IPS DF 19.7 (cell line): ENCODE results near the gene CRABP2.

ENCODE experiments used
- DNase-seq: peaks from one replicate; pipeline ENCODE4 v3.0.0-alpha.2; 2013; ENCODE audit warnings: low read depth, low spot score

Gene CRABP2

DNA sequence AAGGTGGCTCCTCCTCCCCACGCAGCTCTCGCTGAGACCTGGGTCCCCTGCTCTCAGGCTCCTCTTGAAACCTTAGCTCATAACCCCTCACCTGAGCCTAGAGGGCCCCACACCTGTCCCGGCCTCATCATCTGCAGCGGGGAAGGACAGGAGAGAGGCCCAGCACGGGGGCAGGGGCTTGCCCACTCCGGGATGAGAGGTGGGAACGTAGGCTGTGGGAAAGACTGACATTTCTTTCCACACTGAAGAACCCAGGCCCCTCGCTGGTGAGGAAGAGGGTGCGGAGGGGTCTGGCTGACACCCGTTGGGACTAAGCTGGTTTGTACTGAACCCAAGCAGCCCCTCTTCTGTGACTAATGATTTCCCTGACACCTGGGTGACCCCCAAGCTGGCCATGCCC, 14.2 kb downstream of the CRABP2 start:
- DNase-seq = no peak

DNA sequence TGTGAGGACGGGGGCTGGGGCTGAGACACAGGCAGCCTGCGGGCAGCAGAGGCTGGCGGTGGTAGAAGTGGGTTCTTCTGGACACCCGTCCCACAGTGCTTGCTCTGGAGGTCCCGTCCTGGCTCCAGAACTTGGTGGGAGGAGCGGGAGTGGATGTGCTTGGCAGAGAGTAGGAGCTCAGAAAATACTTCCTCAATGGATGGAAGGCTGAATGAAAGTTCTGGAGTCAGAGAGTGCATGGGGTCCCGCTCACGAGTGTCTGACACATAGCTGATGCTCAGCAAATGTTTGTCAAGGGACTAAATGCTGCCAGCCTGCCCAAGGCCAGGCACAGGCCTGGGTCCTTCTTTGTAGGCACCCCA, 14.7 kb downstream of the CRABP2 start:
- no peak for DNase-seq

DNA sequence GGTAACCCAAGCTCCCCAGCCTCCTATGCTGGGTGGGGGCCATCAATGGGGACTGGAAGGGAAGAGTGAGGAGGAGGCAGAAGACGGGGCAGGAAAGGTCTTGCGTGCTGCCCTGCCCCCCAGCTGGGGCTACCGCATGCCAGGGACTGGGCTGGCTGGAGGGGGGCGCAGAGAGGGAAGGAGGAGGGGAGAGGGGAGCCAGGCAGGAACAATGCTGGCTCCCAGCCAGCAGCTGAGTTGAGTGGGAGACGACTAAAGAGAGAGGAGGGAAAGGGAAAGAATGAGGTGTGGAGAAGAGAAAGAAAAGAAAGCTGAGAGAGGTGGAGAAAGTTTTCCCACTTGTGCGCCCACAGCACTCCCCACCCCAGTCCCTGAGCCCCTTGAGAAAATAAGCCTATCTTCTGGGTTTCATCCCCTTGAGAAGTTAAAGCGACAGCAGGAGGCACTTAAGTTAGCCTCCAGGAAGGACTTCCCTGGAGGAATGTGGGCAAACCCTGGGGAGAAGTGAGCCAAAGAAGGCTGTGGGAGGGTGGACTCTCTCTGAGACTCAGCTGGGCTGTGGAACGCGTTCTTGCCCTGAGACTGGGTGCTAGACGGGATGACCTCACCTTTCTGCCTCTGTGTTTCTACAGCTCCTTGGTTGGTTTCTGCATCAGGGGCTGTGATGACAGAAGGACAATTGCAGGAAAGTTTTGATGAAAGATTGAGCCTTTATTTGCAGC, 15.3 kb downstream of the CRABP2 start:
- no peak for DNase-seq

DNA sequence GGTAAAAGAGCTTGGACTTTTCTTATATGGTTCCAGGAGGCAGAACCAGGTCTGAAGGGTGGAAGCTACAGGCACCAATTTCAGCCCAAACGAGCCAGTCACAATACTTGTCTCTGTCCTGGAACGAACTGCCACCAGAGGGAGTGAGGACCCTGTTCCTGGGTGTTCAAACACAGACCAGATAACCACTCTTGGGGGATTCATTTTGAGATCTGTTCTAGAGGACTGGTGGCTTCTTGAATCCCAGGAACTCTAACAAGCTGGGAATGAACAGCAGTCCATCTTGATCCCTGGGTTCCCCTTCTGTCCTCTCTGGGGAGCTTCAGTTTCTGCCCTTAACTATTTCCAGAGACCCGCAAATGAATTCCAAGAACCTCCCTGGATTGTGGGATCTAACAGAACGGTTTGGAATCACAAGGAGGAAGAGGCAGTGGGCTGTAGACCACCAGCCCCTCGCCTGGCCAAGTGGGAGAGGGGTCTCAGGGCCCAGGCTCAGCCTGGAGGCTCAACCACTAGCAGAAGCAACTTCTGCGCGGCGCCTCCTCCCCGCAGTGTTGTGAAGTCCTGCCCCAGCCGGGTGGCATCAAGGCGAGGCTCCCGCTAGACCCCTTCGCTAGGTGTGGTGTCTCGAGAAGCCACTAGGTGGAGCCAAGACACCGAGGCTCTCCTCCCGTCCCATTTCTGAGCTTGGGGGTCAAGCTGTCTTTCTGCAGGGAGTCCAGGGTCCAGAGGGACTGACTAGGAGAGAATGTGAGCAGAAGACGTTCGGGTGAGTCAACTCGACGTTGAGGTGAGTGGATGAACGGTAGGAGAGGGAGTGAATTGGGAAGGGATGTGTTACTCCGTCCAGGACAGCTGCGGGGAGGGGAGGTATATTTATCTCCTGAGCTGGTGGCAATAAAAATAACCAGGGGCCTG, 16.1 kb downstream of the CRABP2 start:
- DNase-seq = no peak

DNA sequence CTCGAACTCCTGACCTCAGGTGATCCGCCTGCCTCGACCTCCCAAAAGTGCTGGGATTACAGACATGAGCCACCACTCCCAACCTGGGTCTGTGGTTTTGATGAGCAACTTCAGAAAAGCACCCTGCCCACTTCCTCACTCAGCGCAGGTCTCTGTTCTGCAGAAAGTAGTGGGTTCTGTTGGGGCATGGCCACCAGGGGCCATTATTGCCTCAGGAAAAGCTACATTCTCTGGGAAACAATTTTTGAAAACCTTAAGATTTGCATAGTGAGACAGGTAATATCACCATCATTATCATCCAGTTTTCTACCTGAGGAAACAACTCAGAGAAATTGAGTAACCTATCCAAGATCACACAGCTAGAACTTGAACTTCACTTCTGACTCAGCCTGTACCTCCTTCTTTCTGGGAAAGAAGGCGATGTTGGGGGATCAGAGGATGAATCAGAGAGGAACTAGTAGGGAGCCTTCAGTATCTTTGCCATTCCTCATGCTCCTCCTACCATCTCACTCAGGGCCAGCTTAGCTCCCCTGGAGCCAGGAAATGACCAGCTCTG, 21.1 kb downstream of the CRABP2 start:
- DNase-seq = no peak

DNA sequence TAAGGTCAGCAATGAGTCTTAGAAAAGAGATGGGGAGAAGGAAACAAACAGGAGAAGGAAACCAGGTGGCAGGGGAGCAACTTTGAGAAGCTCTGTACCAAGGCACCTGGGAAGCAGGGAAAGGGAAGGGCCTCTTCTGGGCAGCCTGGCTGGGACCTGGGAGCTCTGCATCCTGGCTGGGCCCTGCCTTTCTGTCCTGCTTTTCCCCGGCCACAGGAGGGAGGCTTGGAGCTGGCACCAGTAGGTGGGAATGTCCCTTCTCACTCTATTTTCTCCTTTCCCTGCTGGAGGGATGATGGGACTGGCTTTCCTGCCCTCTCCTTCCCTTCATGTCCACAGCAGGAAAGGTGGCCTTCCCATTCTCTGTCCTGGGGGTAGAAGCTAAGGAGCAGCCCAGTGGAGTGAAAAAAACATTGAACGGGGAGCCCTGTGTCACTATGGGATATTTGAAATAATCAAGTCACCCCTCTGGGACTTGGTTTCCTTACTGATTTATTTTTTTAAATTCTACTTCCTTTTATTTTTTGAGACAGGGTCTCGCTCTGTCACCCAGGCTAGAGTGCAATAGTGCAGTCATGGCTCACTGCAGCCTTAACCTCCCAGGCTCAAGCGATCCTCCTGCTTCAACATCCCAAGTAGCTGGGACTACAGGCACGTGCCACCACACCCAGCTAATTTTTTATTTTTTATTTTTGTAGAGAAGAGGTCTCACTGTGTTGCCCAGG, 23.1 kb downstream of the CRABP2 start:
- no peak for DNase-seq

DNA sequence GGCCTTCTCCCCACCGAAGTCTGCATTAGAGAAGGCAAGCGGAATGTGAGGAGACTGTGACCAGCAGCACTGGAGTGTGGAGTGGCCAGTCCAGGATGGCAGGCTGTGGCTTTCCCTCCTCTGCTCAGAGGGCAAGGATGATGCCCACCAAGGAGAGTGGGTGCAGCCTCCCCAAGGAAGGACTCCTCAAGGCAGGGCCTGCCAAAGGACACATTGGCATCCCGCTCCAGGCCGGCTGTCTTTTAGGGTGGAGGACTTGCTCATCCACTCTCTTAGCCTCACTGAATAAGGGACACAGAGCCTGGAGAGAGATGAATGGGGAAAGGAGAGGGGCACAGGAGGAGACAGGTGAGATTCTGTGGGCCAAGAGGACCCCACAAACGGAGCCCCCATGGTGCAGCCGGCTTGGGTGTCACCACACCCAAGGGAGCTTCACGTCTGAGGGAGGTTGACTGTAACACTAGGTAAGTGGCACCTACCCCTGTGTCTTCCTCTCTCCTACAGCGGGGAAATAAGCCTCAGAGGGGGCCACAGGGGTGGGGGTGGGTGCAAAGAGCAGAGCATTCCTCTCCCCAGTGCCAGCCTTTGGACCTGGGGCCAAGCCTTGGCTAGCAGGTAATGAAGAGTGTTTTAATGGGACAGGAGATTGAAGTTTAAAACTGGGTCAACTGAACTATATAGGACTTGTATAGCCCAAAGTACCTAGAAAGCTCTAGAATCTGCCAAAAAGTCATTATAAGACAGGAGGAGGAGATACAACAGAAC, 24.0 kb downstream of the CRABP2 start:
- no peak for DNase-seq

DNA sequence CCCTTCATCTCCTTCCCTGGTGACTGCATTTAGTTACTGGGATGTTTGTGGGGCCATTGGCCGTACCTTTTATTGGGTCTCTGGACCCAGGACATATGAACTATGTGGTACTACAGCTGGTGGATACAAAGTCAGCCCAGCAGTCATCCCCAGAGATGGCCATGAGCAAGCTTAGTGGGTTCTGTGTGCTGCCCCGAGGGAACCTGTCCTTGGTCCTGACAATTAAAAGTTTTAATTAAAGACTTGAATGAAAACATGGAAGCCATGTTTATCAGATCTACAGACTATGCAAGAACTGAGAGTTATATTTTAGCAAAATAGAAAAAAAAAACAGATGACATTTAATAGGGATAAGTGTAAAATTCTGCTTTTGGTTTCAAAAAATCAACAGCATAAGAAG, 25.3 kb downstream of the CRABP2 start:
- no peak for DNase-seq

DNA sequence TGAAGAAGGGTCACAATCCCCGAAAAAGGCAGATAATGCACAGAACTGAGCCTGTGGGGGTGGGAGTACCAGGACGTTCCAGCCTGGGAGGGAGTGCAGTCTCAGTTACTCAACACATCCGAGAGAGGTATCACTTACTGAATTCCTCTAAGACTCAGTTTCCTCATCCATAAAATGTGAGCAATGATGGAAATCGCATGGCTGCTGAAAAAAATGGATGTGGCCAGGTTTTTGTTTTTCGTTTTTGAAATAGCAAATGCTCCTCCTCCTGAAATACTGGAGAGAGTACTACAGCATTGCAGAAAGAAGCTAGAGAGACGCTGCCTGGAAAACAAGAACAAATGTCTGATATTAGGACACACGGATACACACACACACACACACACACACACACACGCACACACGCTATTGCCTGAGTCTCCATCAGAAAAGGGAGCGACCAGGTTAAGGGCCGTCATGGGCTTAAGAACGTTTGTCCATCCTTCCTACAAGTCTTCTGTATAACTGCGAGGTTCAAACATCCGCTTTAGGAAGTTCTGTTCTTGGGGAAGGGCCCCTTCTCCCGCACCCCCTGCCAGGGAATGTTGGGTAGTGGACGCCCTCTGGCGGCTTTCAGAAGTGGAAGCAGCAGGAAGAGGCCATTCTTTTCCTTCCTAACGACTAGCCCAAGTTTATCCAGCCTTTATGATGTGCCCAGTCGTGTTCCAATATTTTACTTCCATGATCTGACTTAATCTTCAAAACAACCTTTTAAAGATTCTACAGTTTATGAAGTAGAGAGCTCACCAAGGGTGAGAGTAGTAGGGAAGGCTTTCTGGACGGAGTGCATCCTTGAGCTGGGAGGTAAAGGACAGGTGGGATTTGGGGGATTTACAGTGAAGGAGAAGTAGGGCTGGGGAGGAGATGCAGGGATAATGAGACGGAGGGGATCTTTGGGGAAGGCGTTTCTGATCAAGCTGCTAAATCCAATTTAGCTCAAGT, 27.5 kb downstream of the CRABP2 start:
- no peak for DNase-seq

DNA sequence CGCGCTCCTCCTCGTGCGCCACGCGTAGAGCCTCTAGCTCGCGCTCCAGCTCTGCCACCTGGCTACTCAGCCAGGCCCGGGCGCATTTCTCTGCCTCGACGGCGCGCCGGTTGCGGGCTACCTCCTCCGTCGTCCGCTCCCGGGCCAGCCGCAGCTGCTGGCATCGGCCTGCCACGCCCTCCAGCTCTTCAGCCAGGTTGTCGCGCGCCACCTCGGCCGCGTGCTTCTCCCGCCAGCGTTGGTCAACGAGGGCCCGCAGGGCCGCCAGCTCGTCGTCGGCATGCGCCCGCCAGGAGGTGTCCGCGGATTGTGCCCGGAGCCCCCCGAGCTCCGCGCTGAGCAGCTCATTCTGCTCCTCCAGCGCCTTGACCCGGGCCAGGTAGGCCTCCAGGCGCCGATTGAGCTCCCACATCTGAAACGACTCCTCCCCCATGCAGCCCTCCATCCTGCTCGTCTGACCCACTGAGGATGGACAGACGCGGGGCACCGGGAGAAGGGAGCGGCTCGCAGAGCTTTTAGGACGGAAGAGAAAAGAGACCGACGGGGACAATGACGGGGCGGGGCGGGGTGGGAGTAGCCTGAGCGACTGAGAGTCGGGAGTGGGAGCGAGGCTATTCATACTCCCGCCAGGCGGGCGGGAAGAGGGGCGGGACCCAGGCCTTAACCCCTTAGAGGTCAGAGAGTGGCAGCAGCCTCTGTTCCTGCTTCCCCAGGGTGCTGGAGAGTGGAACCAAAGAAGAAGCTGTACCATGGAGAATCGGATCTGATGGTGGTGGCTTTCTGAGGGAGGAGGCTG, 28.4 kb downstream of the CRABP2 start, which contains the start of gene NES:
Gene NES (minus strand): TSS at position 588 of the 796 bp plus-strand sequence. CDS start 143 bp downstream, at position 445.
- DNase-seq = no peak

DNA sequence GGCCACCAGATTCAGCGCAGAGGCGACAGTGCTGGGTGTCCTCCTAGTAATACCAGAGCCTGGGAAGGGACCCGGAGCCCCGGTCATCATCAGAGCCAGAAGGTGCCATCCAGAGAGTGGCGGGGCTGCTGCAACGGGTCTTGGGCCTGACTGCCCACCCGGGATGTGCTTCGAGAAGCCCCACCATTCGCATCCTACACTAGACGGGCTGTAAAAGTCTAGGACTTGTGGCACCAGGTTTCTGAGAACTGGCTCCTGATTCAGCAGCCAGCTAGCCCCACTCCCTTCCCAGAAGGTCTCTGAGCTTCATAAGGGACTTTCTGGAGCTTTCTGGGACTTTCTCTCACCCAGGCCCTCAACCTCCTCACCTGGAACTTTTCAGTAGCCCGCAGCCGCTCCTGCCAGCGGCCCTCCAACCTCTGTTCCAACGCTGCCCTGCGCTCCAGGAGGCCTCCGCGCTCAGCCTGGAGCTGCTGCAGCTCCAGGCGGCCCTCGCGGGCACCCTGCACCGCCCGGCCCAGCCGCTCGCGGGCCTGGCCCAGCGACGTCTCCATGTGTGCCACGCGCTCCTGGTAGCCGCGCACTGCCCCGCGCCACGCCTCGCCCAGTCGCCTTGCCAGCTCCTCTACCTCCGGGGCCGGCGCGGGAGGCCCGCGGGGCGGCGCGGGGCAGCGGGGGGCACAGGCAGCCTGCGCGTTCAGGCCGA, 29.1 kb downstream of the CRABP2 start:
- DNase-seq = no peak

DNA sequence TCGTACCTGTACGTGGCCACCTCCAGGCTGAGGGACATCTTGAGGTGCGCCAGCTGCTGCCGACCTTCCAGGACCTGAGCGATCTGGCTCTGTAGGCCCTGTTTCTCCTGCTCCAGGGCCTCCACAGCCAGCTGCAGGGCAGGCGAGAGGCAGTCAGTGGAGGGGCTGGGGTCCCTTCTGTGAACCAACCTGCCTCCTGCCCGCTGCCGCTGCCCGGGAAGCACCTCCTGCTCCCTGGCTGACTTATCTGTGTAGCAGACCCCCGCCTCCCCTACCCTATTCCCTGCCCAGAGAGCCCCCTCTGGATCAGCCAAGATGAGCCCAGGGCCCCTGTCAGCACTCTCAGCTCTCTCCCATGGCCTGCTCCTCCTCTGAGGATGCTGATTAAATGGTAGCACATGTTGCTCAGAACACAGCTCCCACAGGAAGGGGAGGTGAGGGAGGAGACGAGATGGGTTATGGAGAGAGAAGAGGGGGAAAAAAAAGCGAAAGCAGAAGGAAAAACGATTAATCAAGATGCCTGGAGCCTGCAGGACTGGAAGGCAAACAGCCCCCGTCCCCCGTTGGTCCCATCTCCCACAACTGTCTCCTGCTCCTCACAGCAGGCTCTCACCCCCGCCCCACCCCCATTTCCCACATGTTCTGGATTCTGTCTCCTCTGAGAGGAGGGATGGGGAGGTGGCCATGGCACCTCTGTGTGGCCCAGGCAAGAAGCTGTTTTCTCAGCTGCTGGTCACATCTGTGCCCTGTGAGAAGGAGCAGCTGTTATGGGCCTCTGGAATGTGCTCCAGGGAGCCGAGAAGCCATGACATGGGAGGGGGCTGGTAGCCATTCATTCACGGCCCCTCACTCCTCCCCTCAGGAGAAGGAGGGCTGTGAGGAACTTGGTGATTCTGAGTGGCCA, 29.9 kb downstream of the CRABP2 start:
- DNase-seq = no peak

DNA sequence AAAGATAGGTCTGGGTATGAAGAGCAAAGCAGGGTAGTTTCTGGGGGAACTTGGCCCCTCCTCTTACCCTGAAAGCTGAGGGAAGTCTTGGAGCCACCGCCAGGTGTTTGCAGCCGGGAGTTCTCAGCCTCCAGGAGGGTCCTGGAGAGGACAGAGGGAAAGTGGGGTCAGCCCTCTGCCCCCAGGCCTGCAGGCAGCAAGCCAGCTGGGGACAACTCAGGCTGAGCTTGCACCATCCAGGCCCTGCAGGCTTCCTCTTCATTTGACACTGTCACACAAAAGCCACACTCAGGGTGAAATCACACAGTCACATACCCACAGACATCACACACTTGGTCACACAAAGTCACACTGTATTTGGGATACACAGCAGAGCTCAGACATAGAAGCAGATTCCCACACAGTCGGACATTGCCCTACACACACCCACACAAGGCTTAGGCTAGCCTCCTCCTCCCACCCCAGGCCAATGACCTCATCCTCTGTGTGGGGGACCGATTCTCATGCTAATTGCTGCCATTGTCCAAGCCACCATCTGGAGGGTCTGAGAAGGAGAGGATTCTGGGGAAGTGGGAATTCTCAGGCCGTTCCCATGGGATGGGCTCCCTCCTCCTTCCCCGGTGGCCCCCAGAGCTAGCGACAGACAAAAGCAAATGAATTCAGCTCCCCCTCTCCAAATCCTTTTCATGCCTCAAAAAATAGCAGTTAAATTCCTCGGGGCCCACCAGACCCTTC, 31.8 kb downstream of the CRABP2 start:
- DNase-seq = peak; percentile 98

DNA sequence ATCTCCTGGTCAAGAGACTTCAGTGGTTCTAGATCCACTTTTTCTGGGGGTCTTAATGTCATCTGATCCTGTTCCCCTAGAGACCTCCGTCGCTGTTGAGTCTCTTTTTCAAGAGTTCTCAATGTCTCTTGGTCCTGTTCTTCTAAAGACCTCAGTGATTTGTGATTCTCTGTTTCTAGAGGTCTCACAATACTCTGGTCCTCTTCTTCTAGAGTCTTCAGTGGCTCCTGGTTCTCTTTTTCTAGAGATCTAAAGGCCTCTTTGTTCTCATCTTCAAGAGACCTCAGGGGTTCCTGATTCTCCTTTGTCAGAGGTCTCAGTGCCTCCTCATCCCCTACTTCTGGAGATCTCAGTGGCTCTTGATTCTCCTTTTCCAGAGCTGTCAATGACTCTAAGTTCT, 33.6 kb downstream of the CRABP2 start:
- DNase-seq = no peak

DNA sequence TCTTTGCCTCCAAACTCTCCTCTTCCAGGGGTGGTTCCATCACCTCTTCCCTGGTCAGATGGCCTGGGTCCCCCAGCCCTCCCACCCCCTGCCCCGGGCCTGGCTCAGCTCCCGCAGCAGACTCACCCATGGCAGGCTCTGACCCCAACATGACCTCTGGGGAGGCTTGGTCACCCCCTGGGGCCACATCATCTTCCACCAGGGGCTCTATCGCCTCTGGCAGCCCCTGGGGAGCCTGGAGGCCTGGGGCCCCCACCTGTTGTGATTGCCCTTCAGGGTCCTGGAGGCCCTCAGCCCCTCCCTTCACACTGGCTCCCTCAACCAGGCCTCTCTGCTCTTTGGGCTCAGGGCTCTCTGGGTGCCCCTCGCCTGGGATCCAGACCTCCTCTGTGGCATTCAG, 34.6 kb downstream of the CRABP2 start:
- DNase-seq = no peak

DNA sequence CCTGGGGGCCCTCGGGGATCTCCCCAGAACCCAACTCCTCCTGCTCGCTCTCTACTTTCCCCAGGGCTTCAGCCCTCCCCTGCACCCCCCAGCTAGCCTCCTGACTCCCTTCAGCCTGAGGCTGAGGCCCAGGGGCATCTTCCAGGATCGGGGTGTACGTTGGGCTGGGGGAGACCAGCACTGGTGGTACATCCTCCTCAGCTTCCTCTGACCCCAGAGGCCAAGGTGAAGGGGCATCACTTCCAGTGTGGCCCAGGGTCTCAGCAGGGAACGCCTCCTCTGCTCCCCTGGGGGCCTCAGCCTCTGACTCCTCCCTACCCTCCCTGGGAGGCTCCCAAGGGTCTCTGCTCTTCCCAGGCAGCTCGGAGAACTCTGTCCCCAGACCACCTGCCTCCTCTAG, 35.0 kb downstream of the CRABP2 start:
- DNase-seq = no peak

DNA sequence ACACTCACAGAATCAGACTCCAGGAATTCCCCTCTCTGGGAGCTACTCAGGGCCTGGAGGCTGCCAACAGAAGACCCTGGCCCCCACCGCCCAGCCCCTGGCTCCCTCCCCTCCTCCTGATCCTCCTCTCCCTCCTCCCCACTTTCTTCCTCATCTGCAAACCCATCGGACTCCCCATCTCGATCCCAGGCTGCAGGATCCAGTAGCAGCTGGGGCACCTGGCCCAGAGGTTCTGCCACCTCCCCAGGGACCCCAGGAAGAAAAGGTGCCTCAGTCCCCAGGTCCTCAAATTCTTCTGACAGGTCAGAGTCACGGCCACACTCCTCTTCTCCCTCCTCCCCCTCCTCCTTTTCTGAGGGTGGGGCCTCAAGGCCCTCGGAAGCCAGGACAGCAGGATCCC, 35.6 kb downstream of the CRABP2 start:
- DNase-seq = no peak
